Measurements from ENCODE around the gene ENTPD6. TPM values are rescaled to one million over a fixed set of nuclear protein-coding genes. Genes with fewer than 3 reads are reported as not detected.

The ENTPD6 gene
- polyA plus RNA-seq, 1 donor: 106 TPM

GRCh38 chr20:25223179-25223661, 27.7 kb downstream of the ENTPD6 start:
- Histone ChIP-seq H3K27ac (ENCODE audit: low read length) (peak overlapping the region; percentile 38), H3K4me3 (ENCODE audit: low read length) (no peak overlapping the region), H3K27me3 (ENCODE audit: control insufficient read depth, insufficient read depth, low read length) (no peaks in the 10 kb centered on the region), H3K9me3 (ENCODE audit: control insufficient read depth, low read depth, low read length) (no peaks in the 10 kb centered on the region), H3K36me3 (ENCODE audit: control insufficient read depth, insufficient read depth, low read length) (peaks cover 73% of the 10 kb centered on the region), H3K4me1 (ENCODE audit: control insufficient read depth, insufficient read depth, low read length) (peaks cover 13% of the 10 kb centered on the region)
- DNase-seq: peak; percentile 33 to 58
- WGBS (ENCODE audit: insufficient coverage, low lambda C conversion rate): no CpG with 5 or more reads among the region's 8 CpGs

GRCh38 chr20:25223765-25224720, 28.5 kb downstream of the ENTPD6 start:
- Histone ChIP-seq H3K4me3 (ENCODE audit: low read length) (no peak overlapping the region), H3K27ac (ENCODE audit: low read length) (peak overlapping the region; percentile 38), H3K36me3 (ENCODE audit: control insufficient read depth, insufficient read depth, low read length) (peaks cover 65% of the 10 kb centered on the region), H3K4me1 (ENCODE audit: control insufficient read depth, insufficient read depth, low read length) (peaks cover 13% of the 10 kb centered on the region), H3K27me3 (ENCODE audit: control insufficient read depth, insufficient read depth, low read length) (no peaks in the 10 kb centered on the region), H3K9me3 (ENCODE audit: control insufficient read depth, low read depth, low read length) (no peaks in the 10 kb centered on the region)
- WGBS (ENCODE audit: insufficient coverage, low lambda C conversion rate): no CpG with 5 or more reads among the region's 24 CpGs
- no peak for DNase-seq

- no peaks in the 10 kb centered on the region for H3K27me3 ChIP-seq (ENCODE audit: control insufficient read depth, insufficient read depth, low read length)
- H3K4me3 ChIP-seq (ENCODE audit: low read length): no peak overlapping the region
- DNase-seq: no peak
- no peaks in the 10 kb centered on the region for H3K9me3 ChIP-seq (ENCODE audit: control insufficient read depth, low read depth, low read length)
- H3K27ac ChIP-seq (ENCODE audit: low read length): no peak overlapping the region
- WGBS (ENCODE audit: insufficient coverage, low lambda C conversion rate): no CpG with 5 or more reads among the region's 16 CpGs
- H3K36me3 ChIP-seq (ENCODE audit: control insufficient read depth, insufficient read depth, low read length): peaks cover 58% of the 10 kb centered on the region
- peaks cover 13% of the 10 kb centered on the region for H3K4me1 ChIP-seq (ENCODE audit: control insufficient read depth, insufficient read depth, low read length)
These were observed 29.4 kb downstream of the ENTPD6 start for GRCh38 chr20:25224941-25225340.

GRCh38 chr20:25225642-25226432, 30.3 kb downstream of the ENTPD6 start:
- no peak overlapping the region for H3K27ac ChIP-seq (ENCODE audit: low read length)
- peaks cover 50% of the 10 kb centered on the region for H3K36me3 ChIP-seq (ENCODE audit: control insufficient read depth, insufficient read depth, low read length)
- WGBS (ENCODE audit: insufficient coverage, low lambda C conversion rate): no CpG with 5 or more reads among the region's 16 CpGs
- no peaks in the 10 kb centered on the region for H3K9me3 ChIP-seq (ENCODE audit: control insufficient read depth, low read depth, low read length)
- DNase-seq: no peak
- no peak overlapping the region for H3K4me3 ChIP-seq (ENCODE audit: low read length)
- H3K27me3 ChIP-seq (ENCODE audit: control insufficient read depth, insufficient read depth, low read length): no peaks in the 10 kb centered on the region
- peaks cover 13% of the 10 kb centered on the region for H3K4me1 ChIP-seq (ENCODE audit: control insufficient read depth, insufficient read depth, low read length)

- peaks cover 43% of the 10 kb centered on the region for H3K36me3 ChIP-seq (ENCODE audit: control insufficient read depth, insufficient read depth, low read length)
- H3K9me3 ChIP-seq (ENCODE audit: control insufficient read depth, low read depth, low read length): no peaks in the 10 kb centered on the region
- no peak for DNase-seq
- peaks cover 13% of the 10 kb centered on the region for H3K4me1 ChIP-seq (ENCODE audit: control insufficient read depth, insufficient read depth, low read length)
- no CpG with 5 or more reads among the region's 28 CpGs for WGBS (ENCODE audit: insufficient coverage, low lambda C conversion rate)
- H3K27me3 ChIP-seq (ENCODE audit: control insufficient read depth, insufficient read depth, low read length): no peaks in the 10 kb centered on the region
- H3K4me3 ChIP-seq (ENCODE audit: low read length): no peak overlapping the region
- H3K27ac ChIP-seq (ENCODE audit: low read length): no peak overlapping the region
These were observed 31.2 kb downstream of the ENTPD6 start for GRCh38 chr20:25226433-25227316.

GRCh38 chr20:25227317-25227831, 31.9 kb downstream of the ENTPD6 start:
- no peak overlapping the region for H3K4me3 ChIP-seq (ENCODE audit: low read length)
- no peaks in the 10 kb centered on the region for H3K27me3 ChIP-seq (ENCODE audit: control insufficient read depth, insufficient read depth, low read length)
- peaks cover 9% of the 10 kb centered on the region for H3K4me1 ChIP-seq (ENCODE audit: control insufficient read depth, insufficient read depth, low read length)
- no peak for DNase-seq
- no peak overlapping the region for H3K27ac ChIP-seq (ENCODE audit: low read length)
- 88% methylated on average over 3 of the region's 12 CpGs for WGBS (ENCODE audit: insufficient coverage, low lambda C conversion rate)
- H3K9me3 ChIP-seq (ENCODE audit: control insufficient read depth, low read depth, low read length): no peaks in the 10 kb centered on the region
- peaks cover 39% of the 10 kb centered on the region for H3K36me3 ChIP-seq (ENCODE audit: control insufficient read depth, insufficient read depth, low read length)

GRCh38 chr20:25229486-25230165, 34.1 kb downstream of the ENTPD6 start:
- peaks cover 5% of the 10 kb centered on the region for H3K4me1 ChIP-seq (ENCODE audit: control insufficient read depth, insufficient read depth, low read length)

GRCh38 chr20:25230166-25230831, 34.8 kb downstream of the ENTPD6 start:
- Histone ChIP-seq H3K4me1 (ENCODE audit: control insufficient read depth, insufficient read depth, low read length) (peaks cover 5% of the 10 kb centered on the region), H3K27me3 (ENCODE audit: control insufficient read depth, insufficient read depth, low read length) (no peaks in the 10 kb centered on the region), H3K27ac (ENCODE audit: low read length) (no peak overlapping the region), H3K36me3 (ENCODE audit: control insufficient read depth, insufficient read depth, low read length) (peaks cover 21% of the 10 kb centered on the region), H3K9me3 (ENCODE audit: control insufficient read depth, low read depth, low read length) (no peaks in the 10 kb centered on the region), H3K4me3 (ENCODE audit: low read length) (no peak overlapping the region)
- no peak for DNase-seq
- WGBS (ENCODE audit: insufficient coverage, low lambda C conversion rate): no CpG with 5 or more reads among the region's 8 CpGs

More at GRCh38 chr20:25229486-25230165, 34.1 kb downstream of the ENTPD6 start:
- Histone ChIP-seq H3K27ac (ENCODE audit: low read length) (no peak overlapping the region), H3K36me3 (ENCODE audit: control insufficient read depth, insufficient read depth, low read length) (peaks cover 28% of the 10 kb centered on the region), H3K27me3 (ENCODE audit: control insufficient read depth, insufficient read depth, low read length) (no peaks in the 10 kb centered on the region), H3K4me3 (ENCODE audit: low read length) (no peak overlapping the region), H3K9me3 (ENCODE audit: control insufficient read depth, low read depth, low read length) (no peaks in the 10 kb centered on the region)
- WGBS (ENCODE audit: insufficient coverage, low lambda C conversion rate): no CpG with 5 or more reads among the region's 23 CpGs
- DNase-seq: no peak

Data from large intestine (tissue), 3 donors.